ENCODE results near the gene NEDD4L.

- TF ChIP-seq CTCF (IDR thresholded peaks at IDR 0.05; ENCODE audit: insufficient read depth, low read length, poor library complexity, severe bottlenecking): no peak
- TF ChIP-seq EZH2phosphoT487 (conservative IDR thresholded peaks at IDR 0.05; ENCODE audit: low read length): no peak
These were observed 236.2 kb downstream of the NEDD4L start for GRCh38 chr18:58280191-58280590.
